ENCODE data around the gene PGAP6. TPM values are rescaled to one million over a fixed set of nuclear protein-coding genes. Genes with fewer than 3 reads are reported as not detected.

The PGAP6 gene
- total and polyA plus RNA-seq, 2 of the 13 experiments (the other 11 are each of a cell fraction or from before 2014, with no cell fraction given) = 52.7 to 136 TPM

GRCh38 chr16:404971-405486 lies 23.3 kb upstream of the PGAP6 start (continued):
- TF ChIP-seq ZNF280B (CRISPR knock-in tag; IDR thresholded peaks at IDR 0.05; ENCODE audit: borderline replicate concordance) (0 out of 2 replicates have a peak, but pooled peaks have one; percentile 17), ZNF569 (CRISPR knock-in tag; IDR thresholded peaks at IDR 0.05; ENCODE audit: borderline replicate concordance) (no peak), ZNF549 (CRISPR knock-in tag; IDR thresholded peaks at IDR 0.05) (no peak), GRHL1 (CRISPR knock-in tag; conservative IDR thresholded peaks at IDR 0.05) (no peak), NFAT5 (CRISPR knock-in tag; IDR thresholded peaks at IDR 0.05) (no peak), FOXO1 (CRISPR knock-in tag; IDR thresholded peaks at IDR 0.05) (no peak), XRCC5 (optimal IDR thresholded peaks at IDR 0.05; ENCODE audit: low read length) (no peak), MED1 (CRISPR knock-in tag; IDR thresholded peaks at IDR 0.05) (0 out of 2 replicates have a peak, but pooled peaks have one; percentile 7), TP53 (CRISPR knock-in tag; conservative IDR thresholded peaks at IDR 0.05) (no peak), CREM (IDR thresholded peaks at IDR 0.05) (no peak), CREM (CRISPR knock-in tag; IDR thresholded peaks at IDR 0.05) (no peak)
- TF ChIP-seq, protein P1, sequence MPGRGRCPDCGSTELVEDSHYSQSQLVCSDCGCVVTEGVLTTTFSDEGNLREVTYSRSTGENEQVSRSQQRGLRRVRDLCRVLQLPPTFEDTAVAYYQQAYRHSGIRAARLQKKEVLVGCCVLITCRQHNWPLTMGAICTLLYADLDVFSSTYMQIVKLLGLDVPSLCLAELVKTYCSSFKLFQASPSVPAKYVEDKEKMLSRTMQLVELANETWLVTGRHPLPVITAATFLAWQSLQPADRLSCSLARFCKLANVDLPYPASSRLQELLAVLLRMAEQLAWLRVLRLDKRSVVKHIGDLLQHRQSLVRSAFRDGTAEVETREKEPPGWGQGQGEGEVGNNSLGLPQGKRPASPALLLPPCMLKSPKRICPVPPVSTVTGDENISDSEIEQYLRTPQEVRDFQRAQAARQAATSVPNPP (CRISPR knock-in tag; IDR thresholded peaks at IDR 0.05) = no peak
- TF ChIP-seq, protein P2, sequence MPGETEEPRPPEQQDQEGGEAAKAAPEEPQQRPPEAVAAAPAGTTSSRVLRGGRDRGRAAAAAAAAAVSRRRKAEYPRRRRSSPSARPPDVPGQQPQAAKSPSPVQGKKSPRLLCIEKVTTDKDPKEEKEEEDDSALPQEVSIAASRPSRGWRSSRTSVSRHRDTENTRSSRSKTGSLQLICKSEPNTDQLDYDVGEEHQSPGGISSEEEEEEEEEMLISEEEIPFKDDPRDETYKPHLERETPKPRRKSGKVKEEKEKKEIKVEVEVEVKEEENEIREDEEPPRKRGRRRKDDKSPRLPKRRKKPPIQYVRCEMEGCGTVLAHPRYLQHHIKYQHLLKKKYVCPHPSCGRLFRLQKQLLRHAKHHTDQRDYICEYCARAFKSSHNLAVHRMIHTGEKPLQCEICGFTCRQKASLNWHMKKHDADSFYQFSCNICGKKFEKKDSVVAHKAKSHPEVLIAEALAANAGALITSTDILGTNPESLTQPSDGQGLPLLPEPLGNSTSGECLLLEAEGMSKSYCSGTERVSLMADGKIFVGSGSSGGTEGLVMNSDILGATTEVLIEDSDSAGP (CRISPR knock-in tag; IDR thresholded peaks at IDR 0.05; ENCODE audit: borderline replicate concordance) = no peak
